ENCODE measurements around the gene ZC3H6.

DNA sequence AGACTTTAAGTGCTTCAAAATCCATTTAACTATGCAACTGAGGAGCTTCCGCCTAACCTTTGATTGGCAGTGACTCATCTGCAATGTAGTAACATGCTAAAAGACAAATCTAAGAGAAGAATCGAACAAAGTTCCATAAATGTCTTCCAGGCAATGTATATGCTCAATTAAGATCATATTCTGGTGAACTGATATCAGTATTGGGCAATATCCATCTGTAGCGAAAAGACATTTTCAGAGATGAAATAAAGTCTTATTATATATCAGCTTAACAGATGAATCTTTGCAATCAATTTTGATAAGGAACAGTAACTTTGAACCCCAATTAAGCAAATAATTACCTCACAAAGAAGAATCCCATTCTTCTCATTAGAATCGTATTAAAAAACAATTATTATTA, 32.2 kb upstream of the ZC3H6 start:
- TF ChIP-seq CTCF (conservative IDR thresholded peaks at IDR 0.05) (no peak), ZFX (IDR thresholded peaks at IDR 0.05) (no peak)

Data from C4-2B (cell line).